NCI-H1417 (cell line): ENCODE data around the gene SCAMP4.

Experiments used
- DNase-seq, 3 experiments: peaks; one replicate each; lab custom pipeline; 2025; lab: John Stamatoyannopoulos, UW

The SCAMP4 gene, protein sequence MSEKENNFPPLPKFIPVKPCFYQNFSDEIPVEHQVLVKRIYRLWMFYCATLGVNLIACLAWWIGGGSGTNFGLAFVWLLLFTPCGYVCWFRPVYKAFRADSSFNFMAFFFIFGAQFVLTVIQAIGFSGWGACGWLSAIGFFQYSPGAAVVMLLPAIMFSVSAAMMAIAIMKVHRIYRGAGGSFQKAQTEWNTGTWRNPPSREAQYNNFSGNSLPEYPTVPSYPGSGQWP

DNA sequence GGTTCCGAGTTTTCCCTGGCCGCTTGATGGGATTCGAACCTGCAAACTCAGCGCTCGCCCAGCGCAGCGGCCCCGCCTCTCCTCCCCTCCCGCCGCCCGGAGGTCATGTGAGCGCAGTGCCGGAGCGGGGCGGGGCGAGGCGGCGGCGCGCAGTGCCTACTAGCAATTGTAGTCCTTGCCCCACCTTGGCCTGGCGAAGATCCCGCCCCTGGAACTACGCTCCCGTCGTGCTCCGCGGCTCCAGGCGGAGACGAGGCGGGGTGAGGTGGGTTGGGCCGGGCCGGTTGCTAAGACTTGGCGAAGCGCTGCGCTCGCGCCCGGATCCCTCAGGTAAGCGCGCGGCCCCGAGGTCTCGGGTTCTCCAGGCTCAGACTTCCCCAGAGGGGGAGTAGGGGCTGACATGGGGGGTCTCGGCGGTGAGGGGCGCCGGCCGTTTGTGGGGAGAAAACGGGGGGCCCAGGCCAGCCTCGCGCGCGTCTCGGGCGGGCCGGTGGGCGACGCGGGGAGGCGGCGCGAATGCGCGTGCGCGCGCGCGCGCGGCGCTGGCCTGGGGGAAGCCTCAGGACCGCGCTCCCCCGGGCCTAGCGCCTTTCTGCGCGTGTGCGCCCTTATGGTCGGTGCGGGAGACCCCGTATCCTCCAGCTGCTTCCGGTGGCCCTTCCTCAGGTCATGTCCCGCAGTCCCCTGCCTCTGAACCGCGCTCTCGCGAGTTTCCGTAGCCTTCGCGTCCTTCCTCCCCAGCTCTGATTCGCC, at the start of gene SCAMP4, which contains the start of gene ADAT3:
SCAMP4 (plus strand) TSS at position 290 of the 753 bp plus-strand sequence. CDS start 9,621 bp downstream, outside the sequence.
ADAT3 (plus strand) TSS at position 290 of the 753 bp plus-strand sequence. CDS start 6,649 bp downstream, outside the sequence.
- DNase-seq, result peak; percentile 99

DNA sequence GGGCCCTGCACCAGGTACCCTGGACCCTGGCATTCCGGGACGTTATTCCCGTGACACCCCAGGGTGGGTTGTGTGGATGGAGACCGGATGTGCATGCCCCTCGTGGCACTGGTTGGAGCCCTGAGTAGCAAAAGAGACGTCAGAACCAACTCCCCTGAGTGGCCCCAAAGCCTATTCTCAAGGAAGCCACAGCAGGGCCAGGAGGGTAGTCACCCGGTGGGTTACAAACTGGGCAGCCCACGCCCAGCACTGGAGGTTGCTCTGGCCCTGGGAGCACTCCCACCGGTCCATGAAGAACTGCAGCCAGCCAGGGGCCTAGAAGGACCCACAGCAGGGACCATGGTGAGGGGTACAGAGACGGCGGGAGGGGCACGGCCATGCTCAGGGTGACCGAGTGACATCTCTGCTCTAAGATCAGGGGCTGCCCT, 49.4 kb upstream of the SCAMP4 start:
- DNase-seq, result no peak

DNA sequence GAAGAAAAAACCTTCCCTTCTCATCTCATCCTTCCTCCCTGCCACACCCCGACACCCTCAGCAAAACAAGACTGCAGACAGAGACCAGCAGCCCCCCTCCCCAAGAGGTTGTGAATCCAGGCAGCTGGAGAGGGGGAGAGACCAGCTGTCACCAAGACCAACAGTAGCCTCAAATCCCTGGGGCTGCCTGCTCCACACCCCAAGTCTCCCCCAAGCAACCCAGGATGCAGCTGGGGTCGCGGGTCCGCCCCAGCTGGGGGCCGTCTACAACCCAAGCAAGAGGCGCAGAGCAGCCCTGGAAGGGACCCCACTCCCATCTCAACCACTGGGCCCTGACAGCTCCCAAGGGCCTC, 48.9 kb upstream of the SCAMP4 start:
- DNase-seq, result no peak

DNA sequence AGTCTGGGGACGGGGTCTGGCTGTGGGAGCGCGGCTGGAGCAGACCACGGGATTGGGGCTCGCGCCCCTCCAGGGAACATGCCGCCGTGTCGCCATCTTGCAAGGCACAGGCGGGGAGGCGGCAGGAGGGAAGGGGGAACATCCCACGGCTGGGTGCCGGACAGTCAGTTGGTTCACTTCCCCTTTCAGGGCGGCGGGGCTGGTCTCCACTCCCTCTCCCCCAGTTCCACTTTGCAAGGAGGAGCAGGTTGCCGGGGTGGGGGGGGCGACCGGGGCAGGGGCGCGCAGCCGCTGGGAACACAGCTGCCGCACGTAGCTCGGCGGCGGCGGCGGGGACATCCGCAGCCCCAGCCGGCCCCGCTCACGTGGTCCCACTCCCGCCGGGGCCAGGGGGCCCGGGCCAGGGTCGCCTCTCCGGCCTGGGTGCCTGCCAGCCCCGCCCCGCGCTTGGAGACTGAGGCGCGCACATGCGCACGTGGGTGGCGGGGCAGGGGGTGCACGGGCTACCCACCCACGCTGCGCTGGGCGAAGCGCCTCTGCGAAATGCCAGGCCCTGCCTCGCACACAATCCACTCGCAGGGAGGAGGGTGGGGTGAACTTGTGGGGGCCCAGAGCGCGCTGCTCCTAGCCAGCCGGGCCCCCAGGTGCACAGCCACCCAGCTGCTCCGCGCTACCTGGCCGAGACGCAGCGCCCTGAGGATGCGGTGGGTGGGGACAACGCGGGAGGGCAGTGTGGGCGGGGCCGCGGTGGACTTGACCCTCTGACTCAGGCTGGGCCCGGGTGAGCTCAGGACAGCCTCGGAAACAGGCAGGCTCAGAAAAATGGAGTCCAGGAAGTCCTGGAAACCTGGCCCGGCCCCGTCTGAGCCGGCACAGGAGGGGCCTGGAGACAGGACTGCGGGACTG, 48.2 kb upstream of the SCAMP4 start:
- DNase-seq, result peak in 1 of 3 experiments; percentile 28

DNA sequence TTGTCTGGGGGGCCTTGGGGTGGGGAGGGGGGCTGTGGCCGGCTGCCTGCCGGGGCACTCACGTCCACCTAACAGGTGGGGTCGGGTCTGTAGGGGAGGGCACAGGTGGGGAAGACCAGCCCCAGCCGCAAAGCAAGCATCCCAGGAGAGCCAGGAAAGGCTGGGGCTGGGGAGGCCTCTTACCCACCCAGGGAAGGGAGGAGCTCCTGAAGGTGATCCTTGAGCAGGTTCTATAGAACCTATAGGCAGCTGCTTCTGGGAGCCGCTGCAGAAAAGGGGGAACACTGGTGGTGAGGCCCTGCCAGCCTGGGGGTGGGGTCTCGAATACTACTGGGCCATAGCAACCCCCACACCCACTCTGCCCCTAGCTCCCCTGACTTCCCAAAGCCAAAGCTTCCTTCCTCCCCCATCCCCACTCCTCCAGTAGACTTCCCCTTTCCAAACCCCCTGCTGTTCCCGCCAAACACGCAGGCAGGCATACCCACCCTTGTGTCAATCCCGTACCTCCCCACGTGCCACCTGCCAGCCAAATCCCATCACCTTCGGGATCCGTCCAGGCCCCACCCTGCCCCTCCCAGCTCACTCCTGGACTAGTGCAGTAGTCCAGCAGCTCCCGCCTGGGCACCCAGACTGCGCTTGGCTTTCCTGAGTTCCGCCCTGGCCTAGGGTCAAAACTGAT, 47.4 kb upstream of the SCAMP4 start:
- no peak for DNase-seq

DNA sequence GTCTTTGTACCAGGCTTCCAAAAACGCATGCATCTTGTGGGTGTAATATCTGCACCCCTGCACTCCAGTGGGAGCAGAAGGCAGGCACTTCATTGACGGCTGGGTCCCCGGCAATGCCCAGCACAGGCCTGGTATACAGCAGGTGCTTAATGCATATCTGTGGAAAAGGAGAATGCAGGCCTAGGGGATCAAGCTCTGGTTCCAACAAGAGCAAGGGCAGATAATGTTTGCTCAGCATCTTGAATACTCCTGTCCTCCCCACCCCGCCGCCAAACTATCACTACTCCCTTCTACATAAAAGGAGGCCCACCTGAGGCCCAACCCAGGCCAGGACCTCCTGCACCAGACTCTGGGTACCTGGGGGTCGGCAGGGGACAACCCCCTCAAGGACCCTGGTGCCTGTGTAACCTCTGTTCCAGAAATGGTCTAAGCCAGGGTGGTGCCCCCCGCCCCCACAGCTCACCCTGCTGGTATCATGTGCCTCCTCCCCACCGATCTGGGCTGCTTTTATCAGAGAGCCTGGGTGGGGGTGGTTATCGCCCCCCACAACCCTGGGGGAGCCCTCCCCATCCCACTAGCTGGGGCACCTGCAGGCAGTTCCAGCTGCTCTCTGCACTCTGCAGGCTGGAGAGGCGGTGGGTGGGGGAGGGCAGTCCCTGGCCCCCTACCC, 46.7 kb upstream of the SCAMP4 start:
- no peak for DNase-seq

DNA sequence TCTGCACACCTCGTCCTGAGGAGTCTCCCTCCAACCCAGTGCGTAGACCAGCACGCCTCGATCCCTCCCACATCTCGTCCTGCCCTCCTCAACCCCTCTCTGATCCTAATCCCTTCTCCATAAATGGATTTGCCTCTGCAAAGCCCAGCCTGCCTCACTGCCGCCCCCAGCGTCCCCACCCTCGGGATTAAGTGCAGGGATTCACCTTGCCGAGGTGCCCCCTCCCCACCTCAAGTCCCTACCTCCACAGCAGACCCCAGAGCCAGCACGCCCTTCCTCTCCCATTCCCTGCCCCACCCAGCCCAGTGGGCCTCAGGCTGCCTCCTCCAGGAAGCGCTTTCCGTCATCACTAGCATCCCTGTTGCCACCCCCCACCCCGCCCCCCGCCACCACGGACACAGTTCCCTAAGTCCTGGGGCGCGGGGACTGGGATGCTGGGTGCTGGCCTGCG, 45.8 kb upstream of the SCAMP4 start:
- DNase-seq, result no peak

DNA sequence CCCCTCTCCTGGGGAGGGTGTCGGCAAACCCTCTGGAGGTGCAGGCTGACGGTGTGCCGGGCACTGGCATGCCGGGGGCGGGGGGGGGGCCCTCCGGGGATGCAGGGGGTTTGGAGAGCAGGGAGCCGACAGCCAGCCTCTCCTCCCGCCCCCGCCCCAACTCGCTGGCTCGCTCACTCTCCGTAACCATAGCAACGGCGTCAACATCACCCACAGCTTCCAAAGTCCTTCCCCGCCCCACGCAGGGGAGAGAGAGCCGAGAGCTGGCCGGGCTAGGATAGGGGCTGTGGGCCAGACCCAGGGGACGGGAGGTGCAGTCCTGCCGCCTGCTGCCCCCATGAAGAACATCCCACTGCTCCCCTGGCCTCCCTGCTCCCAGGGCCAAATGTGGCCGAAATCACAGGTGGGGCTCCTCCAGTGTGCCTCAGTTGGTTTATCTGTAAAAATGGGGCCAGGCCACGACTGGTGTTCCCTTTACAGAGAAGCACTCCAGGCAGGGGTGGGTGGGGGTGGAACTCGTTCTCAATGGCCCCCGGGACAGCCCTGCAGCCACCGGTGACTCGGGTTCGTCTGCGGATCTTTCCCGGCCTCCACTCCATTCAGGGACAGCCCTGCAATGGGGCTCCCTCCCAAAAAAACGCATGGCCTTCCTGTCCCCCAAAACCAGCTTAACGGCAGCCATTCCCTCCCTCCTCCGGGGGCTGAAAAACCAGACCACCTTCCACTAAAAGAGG, 45.0 kb upstream of the SCAMP4 start:
- DNase-seq, result peak; percentile 11 to 83 (median 65)

DNA sequence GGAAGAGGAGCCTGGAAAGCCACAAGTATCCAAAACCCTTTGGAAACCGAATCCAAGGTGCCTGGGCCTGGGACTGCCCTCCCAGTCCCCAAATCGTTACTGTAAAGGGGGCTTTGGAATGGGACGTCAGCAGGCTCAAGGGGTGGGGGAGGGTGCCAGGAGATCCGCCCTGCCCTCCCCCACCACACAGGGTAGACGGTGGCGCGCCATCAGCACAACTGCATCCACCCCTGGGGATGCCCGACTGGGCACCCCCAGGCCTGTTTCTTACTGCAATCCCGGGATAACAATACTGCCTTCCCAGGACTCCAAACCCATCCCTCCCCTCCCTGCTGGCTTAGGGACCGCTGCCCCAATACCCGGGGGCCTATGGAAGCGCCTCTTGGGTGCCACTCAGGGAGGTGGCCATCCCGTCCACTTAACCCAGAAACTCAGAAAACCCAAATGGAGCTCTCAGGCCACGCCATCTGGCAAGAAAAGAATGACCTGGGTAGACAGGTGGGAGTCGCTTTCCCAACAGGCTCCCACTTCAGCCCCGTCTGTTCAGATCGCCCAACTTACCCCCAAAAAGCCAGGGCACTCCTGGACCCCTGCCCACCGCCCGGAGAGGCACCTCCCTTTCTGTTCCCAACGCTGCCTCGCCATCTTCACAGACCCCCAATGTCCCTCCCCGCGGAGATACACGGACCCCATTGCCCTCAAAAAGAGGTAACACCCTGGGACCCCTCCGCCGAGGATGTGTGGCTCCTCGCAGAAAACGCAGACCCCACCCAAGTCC, 44.2 kb upstream of the SCAMP4 start:
- no peak for DNase-seq

DNA sequence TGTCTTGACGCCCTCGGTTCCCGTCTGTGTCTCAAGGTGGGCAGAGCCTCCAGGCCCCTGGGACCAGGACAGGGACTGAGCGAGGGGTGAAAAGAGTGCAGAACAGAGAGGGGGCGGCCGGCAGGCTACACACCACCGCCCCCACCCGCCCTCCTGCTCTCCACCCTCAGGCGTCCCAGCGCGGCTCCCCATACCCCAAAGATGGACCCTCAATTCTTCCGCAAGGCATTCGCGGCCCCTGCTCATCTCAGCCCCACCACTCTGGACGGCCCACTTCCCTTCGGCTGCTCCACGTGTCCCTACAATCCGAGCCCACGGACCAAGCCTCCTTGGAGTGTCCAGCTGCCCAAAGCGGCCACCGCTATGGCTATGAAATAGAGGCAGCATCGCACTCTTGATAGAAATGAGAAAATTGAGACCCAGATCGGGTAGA, 43.6 kb upstream of the SCAMP4 start:
- DNase-seq, result no peak

DNA sequence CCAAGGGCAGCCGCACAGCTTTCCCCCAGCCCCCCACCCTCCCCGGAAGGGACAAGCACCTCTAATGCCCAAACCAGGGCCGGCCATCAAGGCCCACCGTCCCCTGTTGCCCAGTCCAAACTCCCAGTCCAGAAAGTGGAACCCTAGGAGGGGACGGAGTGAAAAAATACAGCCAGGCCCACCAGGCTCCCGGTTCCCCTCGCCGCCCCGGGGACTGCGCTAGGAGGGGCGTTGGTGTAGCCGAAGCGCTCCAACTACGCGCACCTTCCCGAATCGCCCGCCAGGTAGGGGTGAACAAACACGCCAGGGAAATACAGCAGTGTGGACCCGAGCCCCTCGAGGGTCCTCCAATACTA, 43.2 kb upstream of the SCAMP4 start:
- peak in 1 of 3 experiments; percentile 72 for DNase-seq

DNA sequence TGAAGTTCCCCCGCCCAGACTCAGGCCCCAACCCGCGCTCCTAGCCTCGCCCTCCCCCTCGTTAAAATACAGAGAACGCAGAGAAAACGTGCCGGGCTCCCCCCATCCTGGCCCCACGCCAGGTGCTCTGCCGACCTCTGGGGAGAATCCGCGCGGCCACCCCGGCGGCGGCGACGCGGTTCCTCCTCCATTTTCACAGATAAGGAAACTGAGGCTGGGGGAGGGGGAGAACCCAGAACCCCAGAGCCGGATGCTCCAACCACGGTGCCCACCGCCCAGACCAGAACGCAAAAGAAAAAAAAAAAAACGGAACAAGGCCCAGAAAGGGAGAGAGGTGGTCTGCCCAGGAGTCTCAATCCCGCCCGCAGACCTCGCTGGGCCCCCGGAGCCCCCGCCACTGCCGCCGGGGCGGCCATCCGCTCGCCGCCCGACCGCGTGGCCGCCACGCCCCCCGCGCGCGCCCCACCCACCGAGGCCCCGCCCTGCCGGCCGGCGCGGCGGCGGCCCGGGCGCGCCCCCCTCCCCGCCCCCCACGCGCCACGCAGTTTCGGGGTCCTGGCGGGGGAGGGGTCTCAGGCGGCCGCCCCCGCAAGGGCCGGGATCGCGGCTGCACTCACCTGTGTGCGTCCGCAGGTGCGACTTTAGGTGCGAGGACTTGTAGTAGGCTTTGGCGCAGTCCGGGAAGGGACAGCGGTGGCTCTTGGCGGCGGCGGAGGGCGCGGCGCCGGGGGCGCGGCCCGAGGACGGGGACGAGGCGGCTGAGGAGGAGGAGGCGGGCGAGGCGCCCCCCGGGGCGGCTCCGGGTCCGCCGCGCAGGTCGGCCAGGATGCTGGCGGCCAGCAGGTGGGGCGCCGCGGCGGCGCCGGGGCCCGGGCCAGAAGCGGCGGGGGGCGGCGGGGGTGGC, 42.5 kb upstream of the SCAMP4 start:
- DNase-seq, result peak; percentile 52 to 75 (median 65)

DNA sequence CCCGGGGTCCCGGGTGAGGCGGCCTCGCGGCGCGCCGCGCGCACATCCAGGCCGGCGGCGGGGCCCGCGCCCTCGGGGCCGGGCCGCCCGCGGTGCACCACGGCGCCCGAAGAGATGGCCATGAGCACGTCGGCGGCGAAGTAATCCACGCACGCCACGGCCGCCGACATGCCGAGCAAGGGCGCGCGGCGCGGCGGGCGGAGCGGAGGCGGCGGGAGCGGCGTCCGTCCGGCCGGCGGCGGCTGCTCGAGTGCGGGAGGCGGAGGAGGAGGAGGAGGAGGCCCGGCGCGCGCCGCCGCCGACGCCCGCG, 41.9 kb upstream of the SCAMP4 start, which contains the start of gene KLF16:
KLF16 (minus strand) TSS at position 252 of the 310 bp plus-strand sequence; CDS start at position 170, 82 bp downstream.
- no peak for DNase-seq

DNA sequence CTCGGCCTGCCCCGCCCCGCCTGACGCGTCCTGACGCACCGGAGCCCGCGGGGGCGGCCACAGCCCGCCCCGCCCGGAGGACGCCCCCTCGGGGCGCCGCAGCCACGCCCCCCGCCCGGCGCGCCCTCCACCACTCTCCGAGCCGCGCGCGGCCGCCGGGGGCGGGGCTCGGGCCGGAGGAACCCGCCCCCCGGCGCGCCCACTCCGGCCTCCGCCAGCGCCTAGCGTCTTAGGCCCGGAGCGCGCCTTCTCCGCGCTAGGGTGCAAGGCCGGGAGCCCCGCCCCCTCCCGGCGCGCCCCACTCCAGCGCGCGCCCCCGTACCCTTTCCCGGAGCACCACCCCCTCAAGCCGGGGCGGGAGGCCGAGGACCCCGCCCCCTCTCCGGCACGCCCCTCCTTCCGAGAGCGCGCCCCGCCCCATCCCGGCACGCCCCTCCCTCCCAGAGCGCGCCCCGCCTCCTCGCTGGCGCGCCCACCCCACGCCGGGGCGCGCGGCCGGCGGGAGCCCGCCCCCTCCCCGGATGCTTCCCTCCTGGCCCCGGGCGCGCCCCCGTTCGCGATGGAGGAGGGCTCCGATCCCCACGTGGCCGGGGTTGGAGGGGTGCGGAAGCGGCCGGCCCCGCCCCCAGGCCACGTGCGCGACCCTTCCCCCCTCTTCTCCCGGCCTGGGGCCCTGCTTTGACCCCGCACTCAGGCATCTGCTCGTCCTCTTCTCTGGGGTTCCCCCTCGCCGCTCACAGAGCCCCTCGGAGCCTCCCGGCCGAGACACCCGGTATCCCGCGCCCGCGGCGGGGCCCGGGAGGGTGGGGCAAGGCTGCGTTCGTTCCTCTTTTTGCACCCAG, 41.3 kb upstream of the SCAMP4 start:
- peak; percentile 97 to 99 (median 99) for DNase-seq

DNA sequence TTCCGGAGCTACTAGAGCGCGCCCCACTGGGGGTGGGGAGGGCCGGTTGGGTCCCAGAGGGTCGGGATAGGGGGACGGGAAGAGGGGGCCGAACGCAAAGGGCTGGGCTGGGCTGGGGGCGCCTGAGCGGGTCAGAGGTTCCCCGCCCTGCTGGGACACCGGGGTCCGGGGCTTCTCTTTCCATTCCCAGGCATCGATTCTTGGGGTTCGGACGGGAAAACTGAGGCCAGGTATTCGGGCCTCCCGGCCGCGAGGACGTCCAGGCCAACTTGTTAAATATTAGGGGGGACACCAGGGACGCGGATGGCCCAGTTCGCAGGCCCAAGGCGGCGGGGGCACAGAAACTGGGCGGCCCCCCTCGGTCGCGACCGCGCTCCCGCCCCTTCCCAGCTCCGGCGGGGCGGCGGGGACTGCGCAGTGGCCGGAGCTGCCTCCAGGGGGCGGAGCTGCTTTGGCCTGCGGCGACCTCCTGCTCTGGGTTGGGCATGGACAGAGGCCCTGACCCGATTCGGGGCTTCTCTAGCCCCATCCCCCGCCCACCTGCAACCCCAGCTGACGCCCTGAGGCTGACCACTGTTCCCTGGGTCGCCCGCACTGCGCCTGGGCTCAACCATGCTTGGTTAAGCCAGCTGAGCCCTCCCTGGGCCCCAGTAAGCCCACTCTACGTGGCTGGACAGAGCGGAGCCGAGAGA, 40.6 kb upstream of the SCAMP4 start:
- peak; percentile 44 to 75 (median 73) for DNase-seq

DNA sequence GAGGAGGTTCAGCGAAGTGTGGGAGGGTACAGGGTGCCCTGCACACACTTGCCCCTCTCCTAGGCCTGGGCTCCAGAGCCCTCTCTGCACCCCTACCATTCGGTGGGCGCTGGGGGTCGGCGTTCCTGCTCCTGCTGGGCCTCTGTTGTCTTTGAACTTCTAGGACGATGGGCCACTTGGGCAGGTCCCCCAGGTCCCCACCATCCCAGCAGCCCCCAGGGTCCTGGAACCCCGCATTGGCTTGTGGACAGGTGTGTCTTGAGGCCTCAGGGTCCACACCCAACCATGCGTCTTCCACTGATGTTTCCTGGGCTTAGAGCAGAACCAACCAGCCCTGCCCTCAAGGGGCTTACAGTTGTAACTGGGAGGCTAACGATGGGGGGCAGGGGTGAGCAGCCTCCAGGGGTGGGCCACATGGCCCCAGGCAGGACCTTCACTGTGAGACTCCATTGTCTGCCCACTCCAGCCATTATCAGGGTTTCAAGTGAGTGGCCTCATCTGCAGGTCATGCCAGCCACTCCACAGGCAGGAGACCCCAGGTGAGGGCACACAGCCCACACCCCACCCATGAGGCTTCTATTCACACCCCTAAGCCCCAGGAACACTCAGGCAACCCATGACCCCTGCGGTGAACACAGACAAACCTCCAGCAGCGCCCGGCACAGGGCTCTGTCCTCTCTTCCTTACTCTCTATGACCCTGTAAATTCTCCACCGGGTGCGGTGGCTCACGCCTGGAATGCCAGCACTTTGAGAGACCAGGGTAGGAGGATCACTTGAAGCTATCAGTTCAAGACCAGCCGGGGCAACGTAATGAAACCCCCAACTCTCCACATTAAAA, 39.8 kb upstream of the SCAMP4 start:
- DNase-seq, result no peak
